Parathyroid adenoma (tissue), 2 donors: ENCODE data around the gene AKNA.
"Not testable (repeated sequence)": the region's sequence is repeated elsewhere in the genome, so short reads cannot be mapped to it uniquely, and the experiment has no call there.

Experiments
- H2AFZ ChIP-seq: fragments of 300-600 bp; sonication (generic); one replicate; pipeline ENCODE4 v1.7.0; 2017; ENCODE audit warnings: antibody characterized with exemption, mild to moderate bottlenecking
- H3K27ac ChIP-seq: fragments of 300-600 bp; sonication (generic); one replicate; pipeline ENCODE4 v1.7.0; 2017
- H3K27me3 ChIP-seq: fragments of 300-600 bp; sonication (generic); one replicate; pipeline ENCODE4 v1.7.0; 2017; ENCODE audit warnings: low read length; ENCODE audit not compliant: control insufficient read depth, insufficient read depth
- H3K36me3 ChIP-seq: fragments of 300-600 bp; sonication (generic); one replicate; pipeline ENCODE4 v1.7.0; 2017; ENCODE audit warnings: low read length; ENCODE audit not compliant: control insufficient read depth, insufficient read depth
- H3K4me1 ChIP-seq: fragments of 300-600 bp; sonication (generic); one replicate; pipeline ENCODE4 v1.7.0; 2017; ENCODE audit warnings: control low read depth
- H3K4me2 ChIP-seq: fragments of 300-600 bp; sonication (generic); one replicate; pipeline ENCODE4 v1.7.0; 2017; ENCODE audit warnings: low read length
- H3K4me3 ChIP-seq: fragments of 300-600 bp; sonication (generic); one replicate; pipeline ENCODE4 v1.7.0; 2017; ENCODE audit warnings: low read depth, low read length
- H3K79me2 ChIP-seq: fragments of 300-600 bp; sonication (generic); one replicate; pipeline ENCODE4 v1.7.0; 2017; ENCODE audit warnings: control low read depth
- H3K9ac ChIP-seq: fragments of 300-600 bp; sonication (generic); one replicate; pipeline ENCODE4 v1.7.0; 2017; ENCODE audit warnings: mild to moderate bottlenecking
- H3K9me3 ChIP-seq: fragments of 300-600 bp; sonication (generic); one replicate; pipeline ENCODE4 v1.7.0; 2017; ENCODE audit warnings: low read length; ENCODE audit not compliant: control insufficient read depth
- CTCF ChIP-seq: fragments of 300-600 bp; sonication (generic); IDR thresholded peaks from one replicate; pipeline ENCODE4 v1.7.0; 2017; ENCODE audit warnings: antibody characterized with exemption, mild to moderate bottlenecking
- donor health status: primary hyperparathyroidism.

AKNA gene

GRCh38 chr9:114324492-114324891 is 63.3 kb downstream of the AKNA start:
- no peaks in the 10 kb centered on the region for H3K79me2 ChIP-seq
- H3K4me3 ChIP-seq: no peak overlapping the region
- no peak overlapping the region for H2AFZ ChIP-seq
- H3K4me2 ChIP-seq: no peak overlapping the region
- TF ChIP-seq CTCF: no peak
- H3K27ac ChIP-seq: no peak overlapping the region
- no peak overlapping the region for H3K9ac ChIP-seq
- H3K36me3 ChIP-seq: no peaks in the 10 kb centered on the region
- no peaks in the 10 kb centered on the region for H3K9me3 ChIP-seq
- no peaks in the 10 kb centered on the region for H3K27me3 ChIP-seq
- H3K4me1 ChIP-seq: no peaks in the 10 kb centered on the region

- not testable (repeated sequence) for H3K4me3 ChIP-seq, H3K79me2 ChIP-seq, H3K9me3 ChIP-seq, H3K27me3 ChIP-seq, H3K36me3 ChIP-seq, H3K4me1 ChIP-seq, H2AFZ ChIP-seq, H3K9ac ChIP-seq, H3K27ac ChIP-seq, H3K4me2 ChIP-seq
Observed at GRCh38 chr9:114323849-114324248, 63.9 kb downstream of the AKNA start.

- H3K4me2 ChIP-seq, H3K27ac ChIP-seq, H3K9ac ChIP-seq, H3K4me3 ChIP-seq, H3K36me3 ChIP-seq, H2AFZ ChIP-seq, H3K79me2 ChIP-seq, H3K27me3 ChIP-seq, H3K4me1 ChIP-seq, H3K9me3 ChIP-seq: not testable (repeated sequence)
Observed at GRCh38 chr9:114322831-114323531, 64.8 kb downstream of the AKNA start, which contains the start of gene ORM1. TSS of gene ORM1 (plus strand) at chr9:114323098. CDS start at chr9:114323134, 36 bp downstream.

DNA sequence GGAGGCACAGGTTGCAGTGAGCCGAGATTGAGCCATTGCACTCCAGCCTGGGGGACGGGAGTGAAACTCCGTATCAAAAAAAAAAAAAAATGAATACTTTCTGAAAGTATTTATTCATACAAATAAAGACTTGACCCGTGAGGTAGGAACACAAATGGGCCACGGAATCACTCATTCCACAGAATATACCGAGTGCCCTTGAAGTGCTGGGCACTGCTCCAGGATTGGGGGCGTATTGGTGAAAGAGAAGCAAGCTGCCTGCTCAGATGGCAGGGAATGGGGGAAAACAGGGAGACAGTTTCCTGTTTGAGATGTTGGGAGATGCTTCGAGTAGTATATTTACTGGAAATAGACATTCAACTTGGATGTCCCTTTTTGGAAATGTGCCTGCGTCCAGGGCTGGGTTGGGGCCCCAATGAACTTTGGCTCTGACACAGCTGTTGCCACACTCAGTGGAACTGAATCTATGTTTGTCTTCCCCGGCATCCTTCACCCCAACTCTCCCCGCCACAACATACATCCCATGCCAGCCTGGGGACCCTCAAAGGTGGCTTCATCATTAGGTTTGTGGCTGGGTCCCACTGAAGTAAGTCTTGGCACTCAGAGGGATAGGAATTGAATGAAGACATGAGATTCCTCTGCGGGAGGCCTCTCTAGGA is 65.5 kb downstream of the AKNA start:
- H3K4me1 ChIP-seq: not testable (repeated sequence)

DNA sequence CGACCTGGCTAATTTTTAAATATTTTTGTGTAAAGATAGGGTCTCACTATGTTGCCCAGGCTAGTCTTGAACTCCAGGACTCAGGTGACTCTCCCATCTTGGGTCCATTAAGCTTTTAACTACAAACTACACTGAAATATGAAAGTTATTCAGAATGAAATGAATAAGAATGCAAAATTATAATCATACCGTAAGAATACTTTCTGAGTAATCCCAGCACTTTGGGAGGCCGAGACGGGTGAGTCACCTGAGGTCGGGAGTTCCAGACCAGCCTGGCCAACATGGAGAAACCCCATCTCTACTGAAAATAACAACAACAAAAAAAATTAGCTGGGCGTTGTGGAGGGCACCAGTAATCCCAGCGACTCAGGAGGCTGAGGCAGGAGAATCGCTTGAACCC is 66.0 kb downstream of the AKNA start:
- no peak overlapping the region for H3K4me3 ChIP-seq
- no peaks in the 10 kb centered on the region for H3K27me3 ChIP-seq
- TF ChIP-seq CTCF: no peak

More for the DNA sequence above, 65.5 kb downstream of the AKNA start:
- H3K27ac ChIP-seq, H3K4me2 ChIP-seq, H3K79me2 ChIP-seq, H3K36me3 ChIP-seq, H2AFZ ChIP-seq, H3K27me3 ChIP-seq, H3K9me3 ChIP-seq, H3K9ac ChIP-seq, H3K4me3 ChIP-seq: not testable (repeated sequence)

GRCh38 chr9:114320710-114321109 is 67.1 kb downstream of the AKNA start:
- not testable (repeated sequence) for H3K79me2 ChIP-seq, H3K9me3 ChIP-seq, H3K4me1 ChIP-seq, H3K9ac ChIP-seq, H3K27ac ChIP-seq, H3K27me3 ChIP-seq, H3K4me3 ChIP-seq, H3K4me2 ChIP-seq, H3K36me3 ChIP-seq, H2AFZ ChIP-seq

More for the DNA sequence above, 66.0 kb downstream of the AKNA start:
- no peaks in the 10 kb centered on the region for H3K9me3 ChIP-seq
- no peak overlapping the region for H3K27ac ChIP-seq
- no peaks in the 10 kb centered on the region for H3K79me2 ChIP-seq
- H3K9ac ChIP-seq: no peak overlapping the region
- H3K36me3 ChIP-seq: no peaks in the 10 kb centered on the region
- no peaks in the 10 kb centered on the region for H3K4me1 ChIP-seq
- H2AFZ ChIP-seq: no peak overlapping the region
- H3K4me2 ChIP-seq: no peak overlapping the region
